GM19238 (cell line): ENCODE data around the gene MEIS2.
"Not testable (repeated sequence)": the region's sequence is repeated elsewhere in the genome, so short reads cannot be mapped to it uniquely, and the experiment has no call there.

Experiments
- DNase-seq: peaks from one replicate; pipeline ENCODE4 v3.0.0; 2011; ENCODE audit warnings: low spot score; ENCODE audit not compliant: insufficient read length

MEIS2 gene

DNA sequence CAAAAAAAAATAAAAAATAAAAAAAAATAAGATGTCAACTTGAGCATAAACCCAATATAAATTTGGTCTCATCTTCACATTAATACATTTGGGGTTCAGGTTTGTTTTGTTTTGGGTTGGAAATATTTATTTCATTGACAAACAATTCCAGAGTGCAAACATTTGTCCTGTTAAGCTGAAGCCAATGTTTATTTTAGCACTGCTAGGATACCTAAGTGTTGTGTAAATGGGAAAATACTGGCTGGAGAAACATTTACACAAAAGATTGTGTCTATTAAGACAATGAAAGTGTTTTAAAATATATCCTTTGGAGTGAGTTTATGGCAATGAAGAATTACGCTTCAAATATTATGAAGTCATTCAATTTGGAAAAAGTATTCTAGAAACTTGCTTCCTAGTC lies 91.1 kb downstream of the MEIS2 start:
- DNase-seq: no peak

DNA sequence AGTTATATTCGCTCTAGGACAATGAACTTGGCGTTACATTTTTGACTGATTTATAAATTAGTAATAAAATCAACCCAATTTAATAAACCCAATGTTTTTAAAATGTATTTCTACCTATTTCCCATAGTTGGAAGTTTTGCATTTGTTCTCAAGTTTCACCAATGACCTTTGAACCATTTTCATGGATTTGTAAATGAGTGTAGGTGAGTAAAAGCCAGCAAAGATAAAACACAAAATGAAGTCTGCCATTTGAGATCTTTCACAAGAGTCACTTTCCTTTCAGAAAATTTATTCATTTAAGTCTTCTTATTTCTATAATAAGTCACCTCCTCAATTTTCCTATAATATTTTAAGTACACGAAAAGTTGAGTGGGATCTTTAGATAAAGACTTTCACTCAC lies 92.1 kb downstream of the MEIS2 start:
- DNase-seq: no peak

DNA sequence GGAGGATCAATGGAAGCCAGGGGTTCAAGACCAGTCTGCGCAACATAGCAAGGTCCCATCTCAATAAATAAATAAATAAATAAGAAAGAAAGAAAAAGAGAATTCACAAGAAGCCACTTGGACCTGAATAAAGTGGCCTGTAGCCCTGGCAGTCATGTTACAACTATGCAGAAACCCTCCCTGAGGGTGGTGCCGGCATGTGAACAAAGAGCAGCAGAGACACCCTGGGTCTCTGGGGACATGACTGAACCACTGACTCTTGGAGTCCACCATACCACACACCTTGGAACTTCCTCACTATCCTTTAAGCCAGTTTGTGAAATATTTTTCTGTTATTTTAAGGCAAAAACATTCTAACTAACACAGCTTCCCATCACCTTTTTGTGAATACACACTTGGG lies 93.0 kb downstream of the MEIS2 start:
- DNase-seq: no peak

DNA sequence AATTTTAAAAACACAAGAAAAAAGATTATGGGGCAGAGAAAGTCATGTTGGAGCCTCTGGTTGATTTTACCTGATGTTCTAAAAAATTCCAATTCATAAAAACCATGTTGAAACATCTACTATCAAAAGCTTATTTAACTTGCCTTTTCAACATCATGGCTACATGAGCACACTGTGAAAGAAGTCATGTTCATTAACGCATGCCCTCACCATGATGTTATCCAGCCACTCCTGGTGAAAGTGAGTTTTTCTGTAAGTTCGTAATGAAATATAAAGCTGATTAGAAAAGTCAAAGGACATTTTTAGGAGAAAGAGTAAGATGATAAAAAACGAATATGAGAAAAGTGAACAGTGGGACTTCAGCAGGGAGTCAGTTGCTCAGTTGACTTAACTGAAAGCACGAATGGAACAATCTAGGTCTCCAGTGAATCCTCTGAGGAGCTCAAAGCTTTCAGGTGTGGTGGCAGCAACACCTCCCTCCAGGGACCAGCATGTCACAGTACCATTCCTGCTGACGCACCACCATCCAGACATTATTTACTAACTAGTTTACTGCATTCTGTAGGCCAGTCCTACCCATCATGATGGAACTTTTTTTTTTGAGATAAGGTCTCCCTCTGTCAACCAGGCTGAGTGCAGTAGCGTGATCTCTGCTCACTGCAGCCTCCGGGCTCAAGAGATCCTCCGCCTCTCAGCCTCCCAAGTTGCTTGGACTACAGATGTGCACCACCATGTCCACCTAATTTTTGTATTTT lies 95.2 kb downstream of the MEIS2 start:
- no peak for DNase-seq

DNA sequence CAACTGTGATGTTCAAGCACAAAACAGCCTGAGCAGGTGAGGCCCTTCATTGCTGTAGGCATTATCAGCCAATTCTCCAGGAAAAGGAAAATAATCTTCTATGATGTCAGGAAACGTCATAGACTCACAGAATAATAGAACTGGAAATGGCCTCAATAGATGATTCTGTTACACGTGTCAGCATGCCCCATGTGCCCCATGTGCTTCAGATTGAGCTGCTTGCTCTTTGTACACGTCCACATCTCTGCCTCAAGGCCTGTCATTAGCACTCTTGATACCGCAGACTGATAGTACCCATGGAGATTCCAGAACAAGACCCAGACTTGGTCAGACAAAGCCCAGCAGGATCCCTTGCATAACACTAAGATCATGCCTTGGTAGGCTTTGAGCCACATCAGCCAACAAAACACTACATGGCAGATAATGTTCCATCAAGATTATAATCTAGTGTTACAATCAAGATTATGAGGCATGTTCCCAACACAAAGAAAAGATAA lies 95.9 kb downstream of the MEIS2 start:
- DNase-seq: no peak

DNA sequence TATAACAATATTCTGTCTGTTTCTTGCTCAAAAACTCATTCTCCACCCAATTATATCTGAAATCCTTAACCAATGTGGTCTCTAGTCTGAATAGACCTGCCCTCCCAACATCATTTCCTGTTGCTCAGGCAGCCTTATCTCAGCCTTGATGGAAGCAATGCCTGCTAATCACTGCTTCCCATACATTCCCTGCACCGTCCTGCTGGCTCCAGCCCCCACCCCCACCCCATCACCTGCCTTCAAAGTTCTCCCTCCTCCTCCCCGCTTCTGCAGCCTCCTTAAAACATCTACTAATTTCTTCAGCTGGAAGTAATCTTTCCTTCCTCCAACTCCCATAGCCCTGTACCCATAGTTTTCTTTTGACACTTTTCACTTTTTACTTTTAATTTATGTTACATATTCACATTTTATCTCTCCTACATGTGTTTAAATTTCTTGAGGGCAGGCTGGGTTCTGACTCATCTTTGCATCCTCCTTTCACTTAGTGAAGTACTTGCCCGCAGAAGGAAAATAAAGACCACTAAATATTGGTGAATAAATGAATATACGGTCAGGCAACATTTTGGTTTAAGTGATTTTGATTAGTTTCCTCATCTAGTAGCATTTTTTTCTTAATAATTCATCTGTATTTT lies 98.2 kb downstream of the MEIS2 start:
- DNase-seq: no peak

DNA sequence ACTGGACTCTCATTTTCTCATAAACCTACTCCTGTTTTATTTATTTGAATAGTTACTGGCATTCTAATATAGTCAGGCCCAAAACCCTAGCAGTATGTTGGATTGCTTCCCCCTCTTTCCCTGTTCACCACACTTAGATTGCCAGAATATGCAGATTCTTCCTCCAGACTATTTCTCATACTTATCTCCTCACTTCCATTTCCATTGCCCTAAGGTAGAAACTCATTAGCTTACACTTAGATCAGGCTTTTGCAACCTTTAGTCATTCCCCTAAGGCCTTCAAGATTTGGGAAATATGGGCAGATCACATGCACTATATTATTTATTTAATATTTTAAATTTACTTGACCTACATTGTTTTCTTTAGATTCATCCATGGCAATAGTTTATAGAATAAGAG lies 98.9 kb downstream of the MEIS2 start:
- DNase-seq: no peak

DNA sequence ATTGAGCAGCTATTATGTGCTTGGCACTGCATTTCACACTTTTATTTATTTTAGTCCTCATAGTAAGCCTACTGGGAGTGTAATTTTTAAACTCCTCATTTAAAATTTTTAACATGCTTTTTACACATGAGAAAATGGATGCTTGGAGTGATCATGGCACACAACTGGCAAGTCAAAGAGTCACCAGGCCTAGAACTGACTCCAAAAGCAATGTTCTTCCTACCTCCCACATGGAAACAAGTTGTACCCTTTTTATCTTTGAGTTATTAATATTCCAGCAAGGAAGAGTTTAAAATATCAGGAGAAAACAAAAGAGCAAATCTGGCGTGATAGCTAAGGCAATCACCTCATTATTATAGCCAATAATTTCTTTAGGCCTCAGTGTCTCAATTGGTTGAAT lies 100.6 kb downstream of the MEIS2 start:
- DNase-seq: no peak

DNA sequence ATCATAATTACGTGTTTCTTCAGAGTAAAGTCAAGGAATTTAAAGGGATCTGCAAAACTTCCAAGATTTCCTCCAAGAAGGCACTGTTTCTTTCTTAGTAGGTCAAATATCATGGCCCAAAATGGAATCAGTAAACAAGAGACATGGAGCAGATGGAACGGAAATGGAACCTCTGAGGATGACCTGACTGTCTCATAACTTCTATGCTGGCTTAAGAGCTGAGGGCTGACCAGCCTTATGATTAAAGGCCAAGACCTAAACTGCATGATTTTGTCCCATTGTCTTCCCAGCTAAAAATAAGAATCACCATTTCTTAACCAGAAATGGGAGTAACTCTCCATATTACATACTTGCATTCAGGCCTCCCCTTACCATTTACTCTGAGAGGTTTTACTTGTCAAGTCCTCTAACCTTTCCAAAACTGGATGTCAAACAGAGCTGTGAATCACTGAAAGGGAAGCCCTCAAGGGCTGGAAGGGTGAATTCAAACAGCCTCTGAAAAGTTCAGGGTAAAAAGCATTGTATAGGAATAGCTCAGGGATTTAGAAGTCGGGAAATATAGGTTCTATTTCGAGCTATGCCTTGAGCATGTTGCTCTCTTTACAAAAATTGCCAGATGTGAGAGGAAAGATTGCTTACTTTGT lies 103.7 kb downstream of the MEIS2 start:
- DNase-seq: no peak

DNA sequence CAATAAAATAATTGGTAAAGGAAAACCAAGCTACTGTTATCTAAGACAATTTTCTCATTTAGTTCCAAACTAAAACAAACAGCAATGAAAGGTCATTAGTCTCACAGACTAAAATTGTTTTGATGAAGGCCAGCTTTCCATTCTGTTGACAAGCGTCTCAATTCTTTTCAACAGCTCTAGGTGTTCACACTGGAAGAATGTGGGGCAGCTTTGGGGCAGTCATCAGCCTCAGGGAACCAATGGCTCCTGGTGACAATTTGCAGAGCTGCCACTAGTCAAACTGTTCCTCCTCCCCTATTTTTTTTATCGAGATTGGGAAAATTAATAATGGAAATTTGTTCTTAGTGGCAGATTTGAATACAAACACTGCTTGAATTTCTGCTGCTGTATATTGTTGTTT lies 104.2 kb downstream of the MEIS2 start:
- DNase-seq: no peak

DNA sequence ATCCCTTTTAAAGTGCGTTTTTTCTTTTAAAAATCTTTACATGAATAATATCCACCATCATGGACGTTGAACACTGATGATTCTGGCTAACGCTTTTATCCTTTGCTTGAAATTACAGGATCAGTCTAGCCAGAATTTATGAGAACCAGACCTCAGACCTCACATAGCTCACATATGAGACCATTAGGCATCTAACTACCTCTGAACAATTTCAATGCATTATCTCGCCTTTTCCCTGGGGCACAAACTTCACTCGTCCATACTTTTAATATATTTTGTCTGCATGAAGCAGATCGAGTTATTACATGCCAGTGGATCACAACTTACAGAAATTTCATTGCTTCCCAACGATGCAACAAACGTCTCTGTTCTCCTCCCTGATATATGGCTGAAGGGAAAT lies 105.6 kb downstream of the MEIS2 start:
- no peak for DNase-seq

DNA sequence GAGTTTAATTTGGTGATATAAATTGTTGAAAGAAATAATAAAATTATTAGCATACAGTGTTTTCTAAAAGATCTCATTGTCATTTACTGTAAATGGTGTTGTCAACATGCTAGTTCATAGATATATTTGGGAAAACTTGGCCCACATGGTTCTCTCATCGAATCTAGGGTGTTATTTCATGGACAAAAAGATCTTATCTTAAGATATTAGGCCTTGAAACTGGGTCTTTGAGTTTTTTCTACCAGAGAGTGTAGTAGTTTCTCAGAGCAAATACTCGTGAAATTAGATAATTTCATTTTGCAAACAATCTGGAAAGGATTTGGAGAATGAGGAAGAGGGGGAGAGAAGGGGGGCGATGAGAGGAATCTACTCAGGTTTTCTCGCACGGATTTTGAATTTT lies 107.9 kb downstream of the MEIS2 start:
- DNase-seq: no peak

DNA sequence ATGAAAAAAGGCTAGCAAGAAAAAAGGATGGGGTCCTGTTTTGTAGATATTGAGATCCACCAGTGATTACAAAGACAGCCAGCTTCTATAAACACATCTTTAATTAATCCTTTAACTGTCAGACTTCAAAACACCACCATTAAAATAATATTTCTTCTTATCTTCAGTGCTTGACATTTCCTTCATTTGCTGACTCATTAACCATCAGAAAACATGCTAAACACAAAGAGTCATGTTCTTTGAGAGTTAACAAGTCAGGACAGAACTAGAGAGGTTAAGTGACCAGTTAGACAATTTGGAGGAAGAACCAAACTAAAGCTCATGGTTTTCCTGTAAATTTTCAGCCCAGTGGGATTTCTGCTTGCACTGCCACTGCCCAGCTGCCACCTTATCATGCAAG lies 111.4 kb downstream of the MEIS2 start:
- no peak for DNase-seq

DNA sequence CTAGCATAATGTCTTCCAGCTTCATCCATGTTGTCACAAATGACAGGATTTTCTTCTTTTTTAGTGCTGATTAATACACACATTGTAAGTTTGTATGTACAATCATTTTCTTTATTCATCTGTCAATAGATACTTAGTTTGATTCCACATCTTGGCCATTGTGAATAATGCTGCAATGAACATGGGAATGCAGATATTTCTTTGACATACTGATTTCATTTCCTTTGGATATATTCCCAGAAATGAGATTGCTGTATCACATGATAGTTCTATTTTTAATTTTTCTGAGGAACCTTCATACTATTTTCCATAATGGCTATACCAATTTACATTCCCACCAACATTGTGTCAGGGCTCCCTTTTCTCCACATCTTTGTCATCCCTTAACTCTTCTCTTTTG lies 117.9 kb downstream of the MEIS2 start:
- DNase-seq: no peak

DNA sequence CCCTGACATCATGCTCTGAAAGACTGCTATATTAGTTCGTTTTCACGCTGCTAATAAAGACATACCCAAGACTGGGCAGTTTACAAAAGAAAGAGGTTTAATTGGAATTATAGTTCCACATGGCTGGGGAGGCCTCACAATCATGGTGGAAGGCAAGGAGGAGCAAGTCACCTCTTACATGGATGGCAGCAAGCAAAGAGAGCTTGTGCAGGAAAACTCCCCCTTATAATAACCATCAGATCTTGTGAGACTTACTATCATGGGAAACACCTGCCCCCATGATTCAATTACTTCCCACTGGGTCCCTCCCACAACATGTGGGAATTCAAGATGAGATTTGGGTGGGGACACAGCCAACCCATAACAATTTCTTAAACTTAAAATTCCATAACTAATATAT lies 120.1 kb downstream of the MEIS2 start:
- not testable (repeated sequence) for DNase-seq

DNA sequence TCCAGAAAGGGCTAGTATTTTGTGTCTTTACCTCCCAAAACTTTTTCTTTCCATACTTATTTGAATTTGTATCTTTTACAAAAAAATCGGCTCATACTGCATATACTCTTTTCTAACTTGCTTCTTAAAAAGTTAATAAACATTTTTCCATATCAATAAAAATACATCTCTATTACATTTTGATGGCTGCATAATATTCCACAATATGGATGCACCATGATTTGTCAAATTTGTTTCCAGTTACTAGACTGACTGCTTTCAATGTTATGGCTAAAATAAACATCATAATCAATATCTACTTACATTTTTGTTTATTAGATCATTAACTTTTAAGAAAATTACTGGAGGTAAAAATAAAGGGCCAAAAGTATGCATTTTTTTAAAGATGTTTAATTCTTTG lies 121.7 kb downstream of the MEIS2 start:
- DNase-seq: no peak

DNA sequence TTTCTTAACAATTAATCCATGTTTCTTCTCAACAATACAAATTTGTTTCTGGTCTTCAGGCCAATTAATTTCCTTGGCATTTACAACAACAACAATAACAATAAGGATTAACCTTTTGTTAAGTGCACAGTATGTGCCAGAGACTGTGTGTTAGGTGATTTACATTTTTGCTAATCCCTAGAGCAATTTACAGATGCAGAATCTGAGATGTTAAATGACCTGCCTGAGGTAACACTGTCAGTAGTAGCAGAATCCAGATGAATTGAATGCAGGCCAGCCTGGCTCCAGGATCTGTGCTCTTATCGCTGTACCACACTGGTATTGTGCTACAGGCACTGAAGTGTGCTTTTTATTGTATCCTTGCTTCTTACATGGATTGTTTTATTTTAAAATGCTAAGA lies 122.2 kb downstream of the MEIS2 start:
- DNase-seq: no peak

DNA sequence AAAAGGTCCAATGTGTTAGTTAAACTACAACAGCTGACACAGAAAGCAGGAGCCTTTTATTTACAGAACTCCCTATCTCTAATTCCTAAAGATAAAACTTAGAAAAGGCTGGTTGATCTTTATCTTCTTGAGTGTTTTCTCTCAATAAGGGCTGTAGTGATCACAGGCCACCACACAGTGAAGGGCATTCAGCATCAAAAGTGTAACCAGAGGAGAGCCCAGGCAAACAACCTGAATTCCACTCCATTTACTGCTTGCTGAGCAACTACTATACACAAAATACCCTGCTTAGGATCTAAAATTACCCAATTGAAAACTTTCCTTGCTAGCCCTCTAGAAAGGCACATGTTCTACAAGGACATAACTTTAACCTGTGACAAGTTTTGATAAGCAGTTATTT lies 122.7 kb downstream of the MEIS2 start:
- DNase-seq: no peak

DNA sequence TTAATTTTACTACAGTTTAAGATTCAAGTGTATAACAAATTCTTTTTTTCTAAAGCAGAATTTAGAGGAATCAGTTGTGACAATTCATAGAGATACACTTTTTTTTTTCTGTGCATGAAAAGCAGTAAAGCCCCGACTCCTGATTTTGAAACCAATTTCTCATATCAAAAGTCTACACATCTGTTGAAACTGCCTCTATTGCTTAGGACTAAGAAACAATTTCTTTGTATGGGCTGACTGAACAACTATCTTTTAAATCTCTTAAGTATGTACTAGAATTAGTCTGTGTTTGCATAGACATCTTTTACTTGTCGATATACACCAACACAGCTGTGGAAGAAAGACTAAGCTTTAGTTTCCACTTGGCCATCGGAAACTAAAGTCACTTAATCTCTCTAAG lies 127.6 kb downstream of the MEIS2 start:
- DNase-seq: no peak

DNA sequence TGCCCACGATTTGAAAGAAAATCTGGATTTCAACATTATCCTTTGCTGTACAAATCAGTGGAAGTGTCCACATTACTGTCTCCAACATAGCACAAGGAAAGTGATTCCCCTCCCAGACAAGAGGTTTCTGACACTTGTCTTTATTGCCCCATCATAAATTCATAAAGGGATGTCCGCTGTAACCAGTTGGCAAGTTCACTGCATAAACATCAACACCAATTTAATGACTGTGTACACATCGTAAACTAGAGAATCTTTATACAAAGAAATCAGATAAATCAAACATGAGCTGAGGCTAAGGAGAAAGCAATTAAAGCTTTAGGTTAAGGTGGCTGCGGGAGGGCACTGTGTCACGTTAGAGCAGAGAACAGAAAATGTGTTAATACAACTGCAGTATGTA lies 129.8 kb downstream of the MEIS2 start:
- no peak for DNase-seq

DNA sequence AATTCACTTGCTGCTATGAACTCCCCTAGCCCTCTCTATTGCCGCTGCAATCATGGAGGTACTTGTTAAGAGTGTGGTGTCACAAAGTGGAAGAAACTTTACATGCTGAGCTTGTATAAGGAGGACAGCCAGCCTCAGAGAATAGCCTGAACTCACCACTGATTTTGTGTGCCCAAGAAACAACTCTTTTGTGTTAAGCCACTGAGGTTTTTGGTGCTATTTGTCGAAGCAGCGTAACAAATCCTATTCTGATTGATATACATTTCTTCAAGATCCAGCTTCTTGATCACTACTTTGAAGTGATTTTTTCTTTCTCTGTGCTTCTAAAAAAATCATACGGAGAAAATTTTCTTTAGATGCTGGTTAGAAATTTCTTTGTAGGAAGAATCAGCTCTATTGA lies 132.4 kb downstream of the MEIS2 start:
- no peak for DNase-seq

DNA sequence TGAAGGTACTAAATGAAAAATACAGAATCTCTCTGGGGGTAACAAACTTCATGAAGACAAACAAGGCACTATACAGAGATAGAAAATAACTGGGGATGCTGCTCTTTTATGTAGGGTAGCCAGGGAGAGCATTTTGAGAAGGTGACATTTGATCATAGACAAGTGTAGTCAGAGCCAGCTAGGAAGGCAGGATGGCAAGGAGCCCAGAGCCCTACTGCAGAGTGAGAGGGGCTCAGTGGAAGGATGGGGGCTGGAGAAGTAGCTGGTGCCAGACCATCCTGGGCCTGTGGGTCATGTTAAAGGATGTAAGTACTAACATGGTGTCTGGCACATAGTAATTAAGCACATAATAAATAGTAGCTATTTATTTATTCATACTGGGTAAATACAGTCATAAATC lies 133.6 kb downstream of the MEIS2 start:
- no peak for DNase-seq
